ENCODE data around the gene NHEJ1. TPM values are rescaled to one million over a fixed set of nuclear protein-coding genes. Genes with fewer than 3 reads are reported as not detected.

Gene NHEJ1
- polyA plus RNA-seq, 10 donors, result 11.6 to 16.2 (median 14.1) TPM

GRCh38 chr2:219059725-219060682 is 100.6 kb downstream of the NHEJ1 start:
- peak in 1 of 3 donors; percentile 9 for DNase-seq

DNA sequence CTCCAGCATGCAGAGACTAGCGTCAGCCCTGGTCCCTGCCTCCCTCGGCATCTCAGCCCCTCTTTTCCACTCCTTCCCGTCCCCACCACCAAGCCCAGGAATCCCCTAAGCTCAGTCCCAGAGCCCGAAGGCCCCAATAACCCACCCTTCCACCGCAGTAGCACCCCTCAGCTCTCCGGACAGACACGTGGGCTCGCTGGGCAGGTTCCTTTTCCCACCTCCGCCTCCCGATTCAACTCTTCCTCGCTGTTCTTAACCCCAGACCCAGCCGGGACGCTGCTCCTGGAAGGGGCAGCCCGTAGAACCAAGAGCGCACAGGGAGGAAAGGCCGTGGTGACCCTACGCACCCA is 101.3 kb downstream of the NHEJ1 start:
- DNase-seq, result no peak

- DNase-seq, result no peak
Observed at GRCh38 chr2:219058541-219059374, 101.9 kb downstream of the NHEJ1 start.

DNA sequence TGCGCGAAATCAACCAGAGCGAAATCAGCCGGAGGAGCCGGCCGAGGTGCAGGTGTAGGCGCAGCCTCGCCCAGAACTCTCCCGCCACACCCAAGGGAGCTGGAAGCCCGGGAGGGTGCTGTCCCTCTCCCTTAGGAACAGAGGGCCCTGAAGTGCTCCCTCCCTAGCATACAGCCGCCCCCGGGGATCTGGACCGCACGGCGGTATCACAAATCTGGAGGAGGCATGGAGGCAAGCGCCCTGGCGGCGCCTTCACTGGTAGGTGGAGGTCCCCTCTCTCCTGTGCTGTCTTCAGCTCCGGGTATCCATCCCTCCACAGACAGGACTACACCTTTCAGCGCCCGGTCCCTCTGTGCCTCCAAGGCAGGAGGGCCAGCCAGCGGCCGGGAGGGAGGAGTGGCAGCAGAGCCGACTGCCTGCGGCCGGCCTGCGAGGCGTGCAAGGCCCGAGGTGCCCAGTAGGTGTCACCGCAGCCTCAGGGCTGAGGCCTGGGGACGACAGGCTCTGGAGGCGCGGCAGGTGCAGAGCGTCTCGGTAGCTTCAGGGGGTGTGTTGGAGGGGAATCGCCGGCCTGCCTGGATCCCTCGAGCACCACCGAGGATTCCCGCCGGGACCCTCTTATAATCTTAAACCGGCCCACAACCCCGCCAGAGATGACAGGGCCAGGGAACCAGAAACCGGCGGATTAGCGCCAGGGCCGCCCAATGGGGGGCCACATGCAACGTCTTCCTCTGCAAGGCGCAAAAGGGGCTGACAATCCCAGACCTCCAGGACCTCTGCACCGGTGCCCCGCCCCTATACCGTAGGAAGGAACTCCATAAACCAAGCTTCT is 102.7 kb downstream of the NHEJ1 start:
- DNase-seq, result peak; percentile 43 to 79 (median 70)

- no peak for DNase-seq
Observed at GRCh38 chr2:219056896-219057708, 103.5 kb downstream of the NHEJ1 start.

DNA sequence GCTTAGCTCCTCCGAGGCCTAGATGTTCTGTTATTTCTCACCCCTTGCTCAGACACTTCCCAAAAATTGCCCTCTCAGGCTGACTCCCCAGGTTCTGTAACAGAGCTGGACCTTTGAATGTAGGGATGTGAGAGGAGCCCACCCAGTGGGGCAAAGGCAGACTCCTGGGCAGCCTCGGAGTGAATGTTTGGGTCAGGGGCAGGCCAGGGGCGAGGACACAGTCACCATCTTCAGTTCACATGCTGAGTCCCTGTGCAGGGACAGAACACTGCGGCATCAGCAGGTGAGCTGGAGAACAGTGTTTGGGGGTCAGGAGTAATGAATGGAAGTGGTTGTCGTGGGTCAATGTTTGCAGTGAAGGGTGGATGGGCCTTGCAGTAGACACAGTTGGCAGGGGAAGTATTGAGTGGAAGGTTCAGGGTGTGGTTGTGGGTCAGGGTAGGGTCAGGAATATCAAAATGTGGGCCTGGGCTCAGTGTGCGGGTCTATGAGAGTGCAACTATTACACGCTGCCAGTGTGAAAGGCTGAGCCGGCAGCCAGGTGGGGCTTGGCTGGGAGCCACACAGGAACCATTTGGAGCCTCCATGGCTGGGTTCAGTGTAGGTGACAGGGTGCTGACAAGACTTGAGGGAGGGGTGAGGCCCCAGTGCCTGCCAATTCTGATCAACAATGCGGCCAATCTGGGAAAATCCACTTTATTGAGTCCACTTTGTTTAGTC is 104.3 kb downstream of the NHEJ1 start:
- no peak for DNase-seq

- DNase-seq, result no peak
Observed at GRCh38 chr2:219054956-219055903, 105.4 kb downstream of the NHEJ1 start.

- no peak for DNase-seq
Observed at GRCh38 chr2:219049282-219049681, 111.3 kb downstream of the NHEJ1 start.

DNA sequence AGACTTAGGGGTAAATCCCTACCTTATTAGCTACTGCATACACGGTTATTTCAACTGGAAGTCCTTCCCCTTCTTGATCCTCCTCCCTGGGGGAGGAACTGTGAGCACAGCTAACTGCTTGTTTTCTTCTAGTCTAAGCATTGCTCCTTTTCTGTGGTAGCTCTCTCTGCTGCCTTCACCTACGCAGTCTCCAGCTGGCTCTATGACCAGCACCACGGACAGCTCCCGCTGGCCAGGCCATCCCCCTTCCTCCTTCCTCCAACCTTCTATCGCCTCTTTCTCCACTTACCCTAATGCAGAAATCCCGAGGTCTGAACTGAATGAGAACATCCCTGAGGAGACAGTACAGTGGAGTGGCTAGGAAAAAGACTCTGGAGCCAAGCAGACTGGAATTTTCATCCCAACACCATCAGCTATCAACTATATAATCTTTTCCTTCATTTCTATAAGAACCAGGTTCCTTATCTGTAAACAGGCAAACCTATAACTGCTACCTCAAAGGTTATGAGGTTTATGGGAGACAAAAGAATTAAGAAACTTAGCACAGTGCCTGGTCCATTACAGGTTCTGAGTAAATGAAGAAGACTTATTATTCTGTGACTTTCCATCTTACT is 114.6 kb downstream of the NHEJ1 start:
- DNase-seq, result peak; percentile 15 to 73 (median 59)

DNA sequence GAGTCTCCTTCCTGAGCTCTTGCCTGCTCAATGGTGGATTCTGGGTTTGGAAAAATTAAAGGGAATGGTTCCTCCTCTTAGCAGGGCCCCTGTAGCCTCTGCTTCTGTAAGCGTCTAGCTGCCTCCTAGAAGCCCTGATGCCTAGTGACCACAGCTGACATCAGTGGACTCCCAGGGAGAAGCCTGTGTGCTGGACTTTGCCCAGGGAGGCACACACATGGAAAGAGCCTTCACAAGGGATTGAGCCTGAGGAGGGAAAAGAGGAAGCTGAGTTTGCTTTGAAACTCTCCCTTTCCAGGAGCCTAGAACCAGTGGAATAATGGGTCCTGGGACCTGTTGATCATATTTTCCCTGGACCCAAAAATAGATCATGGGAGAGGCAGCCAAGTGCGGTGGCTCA is 117.9 kb downstream of the NHEJ1 start:
- DNase-seq, result no peak

GRCh38 chr2:219042157-219042556 is 118.5 kb downstream of the NHEJ1 start:
- no peak for DNase-seq

- DNase-seq, result peak in 2 of 3 donors; percentile 14 to 23
Observed at GRCh38 chr2:219041252-219041651, 119.4 kb downstream of the NHEJ1 start, which contains the start of gene CFAP65. CFAP65 (minus strand) TSS chr2:219041516; CDS start chr2:219039048, 2,468 bp downstream.

- DNase-seq, result no peak
Observed at GRCh38 chr2:219038600-219038999, 122.0 kb downstream of the NHEJ1 start.

GRCh38 chr2:219037783-219038499 is 122.7 kb downstream of the NHEJ1 start:
- DNase-seq, result no peak

GRCh38 chr2:219035942-219036341 is 124.7 kb downstream of the NHEJ1 start:
- no peak for DNase-seq

DNA sequence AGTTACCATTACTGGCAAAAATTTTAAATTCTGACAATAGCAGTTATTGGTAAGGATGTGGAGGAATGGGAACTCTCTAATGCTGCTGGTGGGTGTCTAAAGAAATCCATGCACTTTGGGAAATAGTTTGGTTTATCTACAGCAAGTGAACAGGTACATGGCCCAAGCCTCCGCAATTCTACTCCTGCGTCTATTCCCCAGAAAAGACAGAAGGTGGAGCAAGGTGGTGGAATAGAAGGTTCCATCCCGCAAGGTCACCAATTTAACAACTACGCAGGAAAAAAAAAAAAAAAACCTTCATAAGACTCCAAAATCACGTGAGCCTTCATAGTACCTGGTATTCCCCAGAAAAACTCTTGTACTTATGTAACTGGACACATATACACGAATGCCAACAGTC is 125.8 kb downstream of the NHEJ1 start:
- no peak for DNase-seq

DNA sequence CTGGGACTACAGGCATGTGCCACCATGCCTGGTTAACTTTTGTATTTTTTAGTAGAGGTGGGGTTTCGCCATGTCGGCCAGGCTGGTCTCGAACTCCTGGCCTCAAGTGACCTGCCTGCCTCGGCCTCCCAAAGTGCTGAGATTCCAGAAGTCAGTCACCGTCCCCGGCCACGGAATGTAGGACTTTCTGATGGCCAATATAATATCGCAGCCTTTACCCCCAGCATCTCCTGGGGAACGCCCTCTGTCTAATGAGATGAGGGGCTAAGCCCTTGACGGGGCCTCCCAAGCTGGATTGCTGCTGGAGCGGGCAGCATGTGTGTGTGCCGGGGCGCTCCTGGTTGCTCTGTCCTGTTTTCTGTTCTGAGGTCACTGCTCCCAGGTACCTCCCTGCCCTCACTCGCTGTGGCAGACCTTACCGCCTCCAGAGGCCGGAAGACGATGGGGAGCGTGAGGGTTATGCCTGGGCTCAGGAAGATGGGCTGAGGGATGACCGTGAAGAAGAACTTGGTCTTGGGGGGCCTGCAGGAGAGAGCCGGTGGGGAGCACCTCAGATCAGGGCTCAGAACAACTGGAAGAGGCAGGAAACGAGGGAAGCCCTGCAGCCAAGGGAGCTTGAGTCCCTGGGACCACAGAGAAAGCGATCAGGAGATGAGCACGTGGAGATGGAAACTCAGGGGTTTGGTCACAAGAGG is 128.4 kb downstream of the NHEJ1 start:
- no peak for DNase-seq

All from muscle of back (tissue), 11 donors.